ENCODE measurements around the gene RNF213.

DNA sequence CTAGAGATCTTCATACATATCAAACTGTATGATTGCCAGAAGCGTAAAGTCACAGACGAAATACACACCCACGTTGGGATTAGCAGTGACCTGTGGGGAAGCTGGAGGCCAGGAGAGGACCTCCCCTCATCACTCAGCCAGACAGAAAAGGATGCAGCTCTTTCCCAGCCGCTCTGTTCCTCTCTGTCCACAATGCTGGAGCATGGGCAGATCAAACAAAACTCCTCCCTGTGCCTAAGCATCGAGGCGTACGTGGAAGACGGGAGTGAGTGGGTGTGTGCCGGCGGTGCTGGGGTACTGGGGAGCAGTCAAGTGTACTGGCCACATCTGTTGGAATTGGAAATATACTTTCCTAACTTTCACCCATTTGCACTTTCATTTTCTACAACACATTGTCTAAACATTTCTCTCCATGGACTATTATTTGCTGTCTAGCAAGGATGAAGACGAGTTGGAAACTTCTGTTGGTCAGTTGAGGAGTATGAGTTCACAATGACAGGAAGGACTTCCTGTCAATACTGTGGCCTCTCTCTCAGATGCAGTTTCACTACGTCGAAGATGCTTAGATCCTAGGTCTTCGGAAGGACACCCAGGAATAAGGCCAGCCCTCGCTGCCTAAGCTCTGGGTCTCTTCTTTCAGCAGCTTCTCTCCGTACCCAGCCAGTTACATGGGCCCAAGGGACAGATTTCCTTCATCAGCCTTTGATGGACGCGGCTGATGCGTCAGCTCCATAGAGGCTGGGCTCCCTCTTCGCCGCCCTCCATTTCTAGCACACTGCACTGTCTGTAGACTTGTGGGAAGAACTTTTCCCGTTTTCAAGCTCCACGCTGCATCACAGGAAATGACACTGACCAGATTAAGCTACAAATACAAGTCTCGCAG, 123.7 kb downstream of the RNF213 start:
- TF ChIP-seq, protein P1, sequence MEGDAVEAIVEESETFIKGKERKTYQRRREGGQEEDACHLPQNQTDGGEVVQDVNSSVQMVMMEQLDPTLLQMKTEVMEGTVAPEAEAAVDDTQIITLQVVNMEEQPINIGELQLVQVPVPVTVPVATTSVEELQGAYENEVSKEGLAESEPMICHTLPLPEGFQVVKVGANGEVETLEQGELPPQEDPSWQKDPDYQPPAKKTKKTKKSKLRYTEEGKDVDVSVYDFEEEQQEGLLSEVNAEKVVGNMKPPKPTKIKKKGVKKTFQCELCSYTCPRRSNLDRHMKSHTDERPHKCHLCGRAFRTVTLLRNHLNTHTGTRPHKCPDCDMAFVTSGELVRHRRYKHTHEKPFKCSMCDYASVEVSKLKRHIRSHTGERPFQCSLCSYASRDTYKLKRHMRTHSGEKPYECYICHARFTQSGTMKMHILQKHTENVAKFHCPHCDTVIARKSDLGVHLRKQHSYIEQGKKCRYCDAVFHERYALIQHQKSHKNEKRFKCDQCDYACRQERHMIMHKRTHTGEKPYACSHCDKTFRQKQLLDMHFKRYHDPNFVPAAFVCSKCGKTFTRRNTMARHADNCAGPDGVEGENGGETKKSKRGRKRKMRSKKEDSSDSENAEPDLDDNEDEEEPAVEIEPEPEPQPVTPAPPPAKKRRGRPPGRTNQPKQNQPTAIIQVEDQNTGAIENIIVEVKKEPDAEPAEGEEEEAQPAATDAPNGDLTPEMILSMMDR (IDR thresholded peaks at IDR 0.05), result no peak
- no peak for TF ChIP-seq POLR2AphosphoS5 (IDR thresholded peaks at IDR 0.05)
- no peak for TF ChIP-seq POLR2A (IDR thresholded peaks at IDR 0.05)
